NCI-H2196 (cell line): ENCODE measurements around the gene DNER.
"Not testable (repeated sequence)": the region's sequence is repeated elsewhere in the genome, so short reads cannot be mapped to it uniquely, and the experiment has no call there.

ENCODE experiments used
- DNase-seq: peaks from one replicate; lab custom pipeline; 2025; ENCODE audit not compliant: unreplicated experiment; lab: John Stamatoyannopoulos, UW

The DNER gene

DNA sequence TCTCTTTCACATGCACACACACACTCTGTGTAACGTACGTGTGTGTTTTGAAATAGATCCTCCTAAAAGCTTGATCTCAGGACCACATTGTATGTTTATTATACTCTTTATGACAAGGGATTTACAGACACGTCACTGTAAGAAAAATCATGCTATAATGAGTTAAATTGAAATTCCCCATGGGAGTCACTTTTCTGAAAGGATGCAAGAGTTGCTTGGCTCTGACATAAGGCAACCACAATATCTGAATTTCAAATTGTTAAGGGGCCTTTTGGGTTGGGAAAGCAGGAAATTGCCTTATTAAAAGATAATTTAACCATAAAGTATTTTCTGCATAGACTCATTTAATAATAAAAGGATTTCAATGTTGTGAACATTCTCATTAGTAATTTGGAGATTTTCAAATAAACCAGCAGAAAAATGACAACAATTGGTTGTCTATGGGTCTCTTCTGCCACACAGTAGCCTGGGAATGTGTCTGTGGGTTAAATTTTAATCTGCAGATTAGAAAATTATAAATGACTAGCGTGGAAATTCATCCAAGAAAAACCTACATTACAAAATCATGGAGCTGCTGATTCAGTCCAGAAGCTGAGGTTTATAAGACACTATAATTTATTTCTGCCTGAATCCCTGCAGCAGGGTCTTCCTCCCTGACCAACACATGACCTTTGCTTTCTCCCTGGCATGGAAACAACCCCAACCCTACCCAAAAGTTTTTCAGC lies 367.4 kb downstream of the DNER start:
- no peak for DNase-seq

DNA sequence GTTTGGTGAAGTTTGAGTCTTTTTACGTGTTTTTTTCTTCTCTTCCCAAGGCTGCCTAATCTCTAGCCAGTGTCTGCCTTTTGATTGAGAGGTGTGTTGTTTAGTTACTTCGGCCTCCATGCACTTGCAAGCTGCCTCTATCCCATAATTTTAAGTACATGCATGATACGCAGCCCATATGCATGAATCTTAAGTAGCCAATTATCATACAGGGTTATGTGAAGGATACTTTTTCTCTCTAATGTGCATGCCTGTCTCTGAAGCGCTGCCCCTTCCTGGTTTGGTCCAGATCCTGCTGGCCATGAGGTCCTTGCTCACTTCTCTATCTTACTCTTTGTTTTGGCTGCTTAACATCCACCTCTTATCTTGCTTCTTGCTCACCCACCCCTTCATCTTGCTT lies 369.4 kb downstream of the DNER start:
- DNase-seq: no peak

DNA sequence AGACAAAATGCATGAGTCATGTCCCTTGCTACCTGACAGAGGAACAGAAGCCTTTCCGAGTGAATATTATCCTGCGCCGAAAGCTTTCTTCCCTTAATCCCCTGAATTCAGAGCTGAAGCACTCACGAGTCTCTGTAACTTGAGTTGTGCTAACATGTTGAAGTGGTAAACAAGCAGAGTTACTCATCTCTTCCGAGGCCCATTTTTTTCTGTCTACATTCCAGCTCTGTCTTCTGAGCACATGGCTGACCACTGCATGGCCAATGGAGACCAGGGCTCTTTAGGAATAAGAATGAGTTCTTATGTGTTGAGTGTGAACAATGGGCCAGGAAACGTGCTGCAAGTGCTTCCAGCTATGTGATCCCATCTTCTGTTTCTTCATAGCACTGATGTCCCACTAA lies 370.2 kb downstream of the DNER start:
- DNase-seq: no peak

- DNase-seq: no peak
Observed at GRCh38 chr2:229343661-229344060, 370.7 kb downstream of the DNER start.

DNA sequence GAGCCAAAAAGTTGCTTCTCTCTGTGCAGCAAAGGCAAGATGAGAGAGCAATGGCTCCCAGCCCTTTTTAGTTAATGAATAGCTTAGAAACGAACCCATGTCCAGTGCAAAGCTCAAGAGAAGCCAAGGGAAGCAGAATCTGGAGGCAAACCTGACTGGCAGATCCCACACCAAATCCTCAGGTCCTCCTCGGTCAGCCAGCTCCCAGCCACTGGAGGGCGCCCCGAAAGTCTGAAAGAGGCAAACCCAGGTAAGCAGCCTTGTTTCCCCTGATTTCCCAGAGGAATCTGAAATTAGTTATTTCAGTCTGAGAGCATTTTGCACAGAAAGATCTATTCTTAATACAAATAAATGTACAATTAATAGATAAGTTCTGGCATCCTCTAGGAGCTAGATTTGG lies 372.0 kb downstream of the DNER start:
- peak; percentile 2 for DNase-seq

DNA sequence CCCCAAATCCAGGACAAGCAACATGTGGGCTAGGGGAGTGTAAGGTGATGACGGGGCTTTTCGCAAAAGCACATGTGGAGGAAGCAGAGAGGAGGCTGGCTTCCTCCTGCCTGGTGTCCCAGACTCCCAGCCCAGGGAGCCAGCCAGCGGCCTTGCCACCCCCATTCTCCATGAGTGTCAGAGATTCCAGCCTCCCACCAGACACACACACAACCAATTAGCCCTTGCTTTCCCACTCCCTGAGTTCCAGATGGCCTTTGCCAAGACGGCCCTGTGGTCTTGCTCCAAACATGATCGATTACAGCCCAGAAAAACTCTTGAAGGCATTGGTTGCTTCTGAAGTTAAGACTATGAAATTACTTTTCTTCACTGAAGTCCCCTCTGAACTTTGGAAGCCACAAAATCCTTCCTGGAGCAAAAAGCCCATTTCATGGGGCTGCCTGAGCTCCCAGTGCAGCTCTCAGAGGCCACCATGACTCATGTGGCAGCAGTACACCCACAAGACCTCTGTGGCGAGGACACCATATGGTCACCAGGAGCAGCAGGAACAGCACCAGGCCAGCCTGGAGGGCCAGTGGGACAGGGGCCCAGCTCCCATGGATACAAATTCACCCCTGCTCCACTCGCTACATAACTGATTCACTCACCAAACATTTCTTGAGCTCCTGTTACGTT lies 374.1 kb downstream of the DNER start:
- DNase-seq: no peak

DNA sequence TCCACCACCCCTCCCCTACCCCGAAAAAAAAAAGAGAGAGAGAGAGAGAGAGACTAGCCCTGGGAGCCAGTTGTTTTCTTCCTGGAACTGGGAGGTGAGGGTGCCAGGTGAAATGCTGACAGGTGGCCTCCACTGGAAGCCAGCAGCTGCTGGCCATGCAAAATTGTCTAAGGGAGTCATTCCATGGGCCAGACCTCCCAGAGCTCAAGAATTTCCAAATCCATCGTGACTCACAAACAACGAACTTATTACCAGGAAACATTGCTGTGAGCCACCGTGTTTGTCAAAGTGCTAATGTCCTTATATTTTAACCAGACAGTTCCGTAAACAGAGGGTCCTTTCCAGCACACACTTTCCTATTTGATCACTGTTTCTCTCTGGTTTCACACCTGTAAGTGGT lies 374.7 kb downstream of the DNER start:
- no peak for DNase-seq

- DNase-seq: not testable (repeated sequence)
Observed at GRCh38 chr2:229339171-229339570, 375.2 kb downstream of the DNER start.

- DNase-seq: no peak
Observed at GRCh38 chr2:229335877-229336346, 378.4 kb downstream of the DNER start.

- no peak for DNase-seq
Observed at GRCh38 chr2:229335330-229335729, 379.0 kb downstream of the DNER start.

GRCh38 chr2:229330952-229331351 lies 383.4 kb downstream of the DNER start:
- no peak for DNase-seq

DNA sequence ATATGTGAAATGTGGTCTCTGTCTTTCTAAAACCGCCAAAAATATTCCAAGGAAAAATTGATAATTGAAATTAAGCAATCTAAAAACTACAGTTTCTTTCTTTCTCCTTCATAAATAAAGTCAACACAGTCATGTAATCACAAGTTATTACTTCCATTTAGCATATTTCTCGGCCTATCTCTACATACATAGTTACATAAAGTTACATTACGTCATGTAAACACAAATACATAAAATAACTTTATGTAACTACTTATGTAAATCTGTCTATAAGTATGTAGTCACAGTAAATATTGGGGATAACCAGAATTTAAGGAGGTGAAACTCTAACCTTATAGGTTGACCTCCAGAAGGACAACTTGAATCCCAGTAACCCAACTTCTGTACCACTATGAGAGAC lies 394.8 kb downstream of the DNER start:
- no peak for DNase-seq

GRCh38 chr2:229314117-229314516 lies 400.2 kb downstream of the DNER start:
- no peak for DNase-seq

- no peak for DNase-seq
Observed at GRCh38 chr2:229313591-229313990, 400.8 kb downstream of the DNER start.
